Measurements from ENCODE around the gene BEND5.

DNA sequence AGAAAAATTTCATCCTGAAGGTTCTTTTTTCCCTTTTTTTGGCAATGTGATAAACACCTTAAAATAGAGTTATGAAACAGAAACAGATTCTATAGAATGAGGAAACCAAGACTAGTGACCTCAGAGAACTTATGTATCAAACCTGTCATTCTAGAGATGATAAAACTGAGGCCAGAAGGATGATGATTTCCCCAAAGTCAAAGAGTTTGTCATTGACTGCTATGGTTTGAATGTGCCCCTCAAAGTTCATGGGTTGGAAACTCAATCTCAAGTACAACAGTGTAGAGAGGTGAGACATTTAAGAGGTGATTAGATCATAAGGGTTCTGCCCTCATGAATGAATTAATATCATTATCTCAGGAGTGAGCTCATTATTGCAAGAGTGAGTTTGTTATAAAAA lies 13.7 kb upstream of the BEND5 start:
- TF ChIP-seq, protein P1, sequence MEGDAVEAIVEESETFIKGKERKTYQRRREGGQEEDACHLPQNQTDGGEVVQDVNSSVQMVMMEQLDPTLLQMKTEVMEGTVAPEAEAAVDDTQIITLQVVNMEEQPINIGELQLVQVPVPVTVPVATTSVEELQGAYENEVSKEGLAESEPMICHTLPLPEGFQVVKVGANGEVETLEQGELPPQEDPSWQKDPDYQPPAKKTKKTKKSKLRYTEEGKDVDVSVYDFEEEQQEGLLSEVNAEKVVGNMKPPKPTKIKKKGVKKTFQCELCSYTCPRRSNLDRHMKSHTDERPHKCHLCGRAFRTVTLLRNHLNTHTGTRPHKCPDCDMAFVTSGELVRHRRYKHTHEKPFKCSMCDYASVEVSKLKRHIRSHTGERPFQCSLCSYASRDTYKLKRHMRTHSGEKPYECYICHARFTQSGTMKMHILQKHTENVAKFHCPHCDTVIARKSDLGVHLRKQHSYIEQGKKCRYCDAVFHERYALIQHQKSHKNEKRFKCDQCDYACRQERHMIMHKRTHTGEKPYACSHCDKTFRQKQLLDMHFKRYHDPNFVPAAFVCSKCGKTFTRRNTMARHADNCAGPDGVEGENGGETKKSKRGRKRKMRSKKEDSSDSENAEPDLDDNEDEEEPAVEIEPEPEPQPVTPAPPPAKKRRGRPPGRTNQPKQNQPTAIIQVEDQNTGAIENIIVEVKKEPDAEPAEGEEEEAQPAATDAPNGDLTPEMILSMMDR (IDR thresholded peaks at IDR 0.05), result no peak
- no peak for TF ChIP-seq EP300 (IDR thresholded peaks at IDR 0.05)

Data from upper lobe of left lung (tissue), 4 donors.